ENCODE results near the gene RTL10.

Gene RTL10

GRCh38 chr22:19904174-19904856, 49.6 kb upstream of the RTL10 start:
- TF ChIP-seq ZNF16 (tag by site-specific recombination; IDR thresholded peaks at IDR 0.05; ENCODE audit: low read depth) (no peak), ZBTB44 (tag by site-specific recombination; IDR thresholded peaks at IDR 0.05) (no peak), YY2 (tag by site-specific recombination; IDR thresholded peaks at IDR 0.05) (no peak), ZNF654 (tag by site-specific recombination; IDR thresholded peaks at IDR 0.05; ENCODE audit: low read depth) (no peak), ZNF394 (tag by site-specific recombination; IDR thresholded peaks at IDR 0.05; ENCODE audit: borderline replicate concordance) (no peak), OVOL3 (tag by site-specific recombination; IDR thresholded peaks at IDR 0.05) (no peak), ZNF785 (tag by site-specific recombination; IDR thresholded peaks at IDR 0.05) (no peak), ZNF600 (tag by site-specific recombination; IDR thresholded peaks at IDR 0.05) (no peak), ZNF292 (tag by site-specific recombination; IDR thresholded peaks at IDR 0.05; ENCODE audit: borderline replicate concordance, low read depth) (no peak), ZNF596 (tag by site-specific recombination; IDR thresholded peaks at IDR 0.05) (no peak)
- ChIA-PET POLR2A (interaction anchor here (1.2 kb wide), 1 partner anchor 9 kb away, joined by 3 read pairs; no protein-coding TSS in a partner anchor), CTCF (interaction anchor here (0.6 to 4.8 kb wide), 6 partner anchors 12 to 583 kb away, joined by 3 to 45 read pairs (median 3); no protein-coding TSS in a partner anchor)
- no peak overlapping the region for H3K27ac ChIP-seq (ENCODE audit: extremely low read depth, low read depth, low read length)
- H3K9me3 ChIP-seq (ENCODE audit: control insufficient read depth, insufficient read depth, low read depth, low read length): no peaks in the 10 kb centered on the region
- H3K4me1 ChIP-seq (ENCODE audit: control insufficient read depth, insufficient read depth, low read length): no peaks in the 10 kb centered on the region
- H3K4me3 ChIP-seq (ENCODE audit: low read depth, low read length): no peak overlapping the region
- H3K36me3 ChIP-seq (ENCODE audit: control insufficient read depth in 2 of 2, insufficient read depth in 1 of 2, low read length in 2 of 2): peaks cover 0 to 6% of the 10 kb centered on the region in 2 experiments; a peak in 1 of 3 replicates

- peaks cover 0 to 6% of the 10 kb centered on the region in 2 experiments; a peak in 1 of 3 replicates for H3K36me3 ChIP-seq (ENCODE audit: control insufficient read depth in 2 of 2, insufficient read depth in 1 of 2, low read length in 2 of 2)
- no peaks in the 10 kb centered on the region for H3K4me1 ChIP-seq (ENCODE audit: control insufficient read depth, insufficient read depth, low read length)
- no peak for TF ChIP-seq PBX3 (CRISPR knock-in tag; IDR thresholded peaks at IDR 0.05)
- H3K27ac ChIP-seq (ENCODE audit: extremely low read depth, low read depth, low read length): no peak overlapping the region
- CTCF ChIA-PET: interaction anchor here (0.6 to 4.8 kb wide), 7 partner anchors 8 to 172 kb away, joined by 3 to 45 read pairs (median 4); no protein-coding TSS in a partner anchor
- H3K9me3 ChIP-seq (ENCODE audit: control insufficient read depth, insufficient read depth, low read depth, low read length): no peaks in the 10 kb centered on the region
- H3K4me3 ChIP-seq (ENCODE audit: low read depth, low read length): no peak overlapping the region
- POLR2A ChIA-PET: interaction anchor here (1.2 kb wide), 1 partner anchor 9 kb away, joined by 3 read pairs; no protein-coding TSS in a partner anchor
Measured at GRCh38 chr22:19903513-19903912, 48.8 kb upstream of the RTL10 start.

GRCh38 chr22:19903031-19903430, 48.4 kb upstream of the RTL10 start:
- POLR2A ChIA-PET: interaction anchor here (1.3 kb wide), 1 partner anchor 22 kb away, joined by 3 read pairs; no protein-coding TSS in a partner anchor
- Histone ChIP-seq H3K9me3 (ENCODE audit: control insufficient read depth, insufficient read depth, low read depth, low read length) (no peaks in the 10 kb centered on the region), H3K4me1 (ENCODE audit: control insufficient read depth, insufficient read depth, low read length) (no peaks in the 10 kb centered on the region), H3K36me3 (ENCODE audit: control insufficient read depth in 2 of 2, insufficient read depth in 1 of 2, low read length in 2 of 2) (peaks cover 0 to 4% of the 10 kb centered on the region in 2 experiments; a peak in 1 of 3 replicates), H3K4me3 (ENCODE audit: low read depth, low read length) (no peak overlapping the region), H3K27ac (ENCODE audit: extremely low read depth, low read depth, low read length) (no peak overlapping the region)
- TF ChIP-seq ZNF530 (tag by site-specific recombination; IDR thresholded peaks at IDR 0.05; ENCODE audit: low read depth) (no peak), ZIC2 (tag by site-specific recombination; IDR thresholded peaks at IDR 0.05) (peak; percentile 67), ZNF341 (tag by site-specific recombination; IDR thresholded peaks at IDR 0.05; ENCODE audit: low read depth) (0 out of 2 replicates have a peak, but pooled peaks have one; percentile 16), ZNF600 (tag by site-specific recombination; IDR thresholded peaks at IDR 0.05) (no peak), SETDB1 (IDR thresholded peaks at IDR 0.05; ENCODE audit: insufficient read length, low read length) (no peak), ZNF362 (tag by site-specific recombination; IDR thresholded peaks at IDR 0.05) (no peak), ZNF664 (tag by site-specific recombination; IDR thresholded peaks at IDR 0.05) (no peak), ZFHX2 (tag by site-specific recombination; conservative IDR thresholded peaks at IDR 0.05) (peak; percentile 46), EGR2 (tag by site-specific recombination; IDR thresholded peaks at IDR 0.05; ENCODE audit: low read depth) (peak; percentile 30; the same call in 1 of the 2 replicates), ZNF777 (tag by site-specific recombination; IDR thresholded peaks at IDR 0.05; ENCODE audit: borderline replicate concordance) (no peak)
- CTCF ChIA-PET: interaction anchor here (0.6 to 4.8 kb wide), 6 partner anchors 8 to 172 kb away, joined by 3 to 45 read pairs (median 5); no protein-coding TSS in a partner anchor
